CD14-positive monocyte (primary cell): Measurements from ENCODE around the gene EPSTI1. TPM values are rescaled to one million over a fixed set of nuclear protein-coding genes. Genes with fewer than 3 reads are reported as not detected.
A peak's percentile ranks its signal among the peaks of the same experiment; 100 is the strongest.

Experiments used
- DNase-seq, 3 donors: peaks; one replicate each; pipeline ENCODE4 v3.0.0-alpha.2; 2011 to 2022
- H2AFZ ChIP-seq: 2 replicates; pipeline ENCODE4 v1.6.0; 2012; ENCODE audit warnings: mild to moderate bottlenecking, low read depth, low read length, inconsistent platforms; ENCODE audit not compliant: insufficient read depth, poor library complexity, severe bottlenecking
- H3K27ac ChIP-seq, 2 donors: 1 replicate in 1 of 2; 2 replicates in 1 of 2; pipeline ENCODE4 v1.5.1; 2012 to 2013; ENCODE audit warnings: low read length in 2 of 2, control low read depth in 1 of 2, inconsistent platforms in 1 of 2, low read depth in 1 of 2, mild to moderate bottlenecking in 1 of 2
- H3K27me3 ChIP-seq, 2 donors: one replicate each; pipeline versions ENCODE4 v1.6.0 to v1.6.1; 2011 to 2013; ENCODE audit warnings: low read length in 2 of 2; ENCODE audit not compliant: control insufficient read depth in 2 of 2, insufficient read depth in 2 of 2
- H3K36me3 ChIP-seq, 2 donors: replicated peaks in 1 of 2; 1 replicate in 1 of 2; 2 replicates in 1 of 2; pipeline versions ENCODE4 v1.5.1 to v1.6.1; 2012 to 2013; ENCODE audit warnings: low read length in 2 of 2, control low read depth in 1 of 2, inconsistent platforms in 1 of 2, mild to moderate bottlenecking in 1 of 2; ENCODE audit not compliant: insufficient read depth in 2 of 2, control insufficient read depth in 1 of 2
- H3K4me1 ChIP-seq, 2 donors: 1 replicate in 1 of 2; 2 replicates in 1 of 2; pipeline versions ENCODE4 v1.5.1 to v1.6.1; 2012 to 2013; ENCODE audit warnings: low read length in 2 of 2, control low read depth in 1 of 2, inconsistent platforms in 1 of 2, mild to moderate bottlenecking in 1 of 2, moderate library complexity in 1 of 2; ENCODE audit not compliant: insufficient read depth in 2 of 2, control insufficient read depth in 1 of 2
- H3K4me2 ChIP-seq: replicated peaks from 2 replicates; pipeline ENCODE3; 2012; ENCODE audit warnings: low read length, moderate library complexity, mild to moderate bottlenecking; ENCODE audit not compliant: poor library complexity, severe bottlenecking; ENCODE audit errors: extremely low read depth
- H3K4me3 ChIP-seq, 3 experiments: fragments of 200-600 bp in 1 of 3; sonication (generic) in 1 of 3; replicated peaks in 1 of 3; 1 replicate in 2 of 3; 2 replicates in 1 of 3; pipeline ENCODE4 v1.5.1; 2011 to 2013; ENCODE audit warnings: low read length in 3 of 3, mild to moderate bottlenecking in 3 of 3, control low read depth in 2 of 3, low read depth in 2 of 3, inconsistent platforms in 1 of 3, moderate library complexity in 1 of 3
- H3K79me2 ChIP-seq: 2 replicates; pipeline ENCODE4 v1.6.0; 2012; ENCODE audit warnings: mild to moderate bottlenecking, control low read depth, inconsistent platforms, low read length, moderate library complexity; ENCODE audit not compliant: insufficient read depth
- H3K9ac ChIP-seq: 2 replicates; pipeline ENCODE4 v1.6.0; 2017; ENCODE audit warnings: low read length, mild to moderate bottlenecking; ENCODE audit not compliant: insufficient read depth, poor library complexity, severe bottlenecking
- H3K9me3 ChIP-seq, 2 donors: replicated peaks in 1 of 2; 1 replicate in 1 of 2; 2 replicates in 1 of 2; pipeline versions ENCODE4 v1.5.1 to v1.6.1; 2012 to 2013; ENCODE audit warnings: low read length in 2 of 2, control low read depth in 1 of 2; ENCODE audit not compliant: control insufficient read depth in 1 of 2, insufficient read depth in 1 of 2
- H4K20me1 ChIP-seq: 2 replicates; pipeline ENCODE4 v1.6.0; 2012; ENCODE audit warnings: mild to moderate bottlenecking, low read length, control low read depth, moderate library complexity; ENCODE audit not compliant: insufficient read depth
- H3K27ac Mint-ChIP-seq, 7 donors: one replicate each; pipeline ENCODE4 v1.8.0; 2020; ENCODE audit warnings: mild to moderate bottlenecking in 7 of 7, mixed read lengths in 7 of 7, moderate library complexity in 6 of 7, inconsistent platforms in 2 of 7
- H3K27me3 Mint-ChIP-seq, 3 donors: one replicate each; pipeline ENCODE4 v1.8.0; 2021 to 2022; ENCODE audit warnings: low read depth in 3 of 3, mild to moderate bottlenecking in 3 of 3, mixed read lengths in 3 of 3, moderate library complexity in 3 of 3, inconsistent platforms in 1 of 3
- H3K36me3 Mint-ChIP-seq, 2 donors: one replicate each; pipeline ENCODE4 v1.8.0; 2020; ENCODE audit warnings: mixed read lengths in 2 of 2, inconsistent platforms in 1 of 2, mild to moderate bottlenecking in 1 of 2
- H3K4me1 Mint-ChIP-seq: one replicate; pipeline ENCODE4 v1.8.0; 2020; ENCODE audit warnings: mild to moderate bottlenecking, mixed read lengths
- H3K4me3 Mint-ChIP-seq, 2 donors: one replicate each; pipeline ENCODE4 v1.8.0; 2020; ENCODE audit warnings: mild to moderate bottlenecking in 2 of 2, mixed read lengths in 2 of 2, moderate library complexity in 1 of 2
- H3K9me3 Mint-ChIP-seq, 7 donors: one replicate each; pipeline ENCODE4 v1.8.0; 2020 to 2022; ENCODE audit warnings: mixed read lengths in 7 of 7, mild to moderate bottlenecking in 6 of 7, moderate library complexity in 6 of 7, inconsistent platforms in 2 of 7
- CTCF ChIP-seq: fragments of 200-600 bp; IDR thresholded peaks from one replicate; pipeline ENCODE4 v1.8.0; 2022; ENCODE audit warnings: antibody characterized with exemption, mild to moderate bottlenecking
- WGBS: methylation state at CpG from one replicate; pipeline ENCODE4 v1.1.5; 2013; ENCODE audit warnings: missing lambda C conversion rate; ENCODE audit not compliant: insufficient coverage; 5-methylcytosine and 5-hydroxymethylcytosine counted together
- intact Hi-C, 2 donors: fragments of 100-400 bp; cut with micrococcal nuclease; formaldehyde crosslinking; loops; one replicate each; pipeline versions ENCODE4 v1.15.0 to v1.15.1; 2023
- polyA plus RNA-seq, 3 donors: library from polyadenylated mRNA; depleted of rRNA in 1 of 3; unstranded in 2 of 3; stranded (reverse) in 1 of 3; fragments of 300-500 nt in 2 of 3; fragments of >200 nt in 1 of 3; fragmentation: Illumina TruSeq in 2 of 3; gene quantifications; 1 replicate in 2 of 3; 2 replicates in 1 of 3; pipeline ENCODE4 v1.2.3, GENCODE V29; 2012 to 2021

Gene EPSTI1
- polyA plus RNA-seq, 3 donors = 14.6 to 19.9 (median 16.4) TPM

- Histone ChIP-seq H3K27me3 (no peaks in the 10 kb centered on the region), H3K36me3 (no peaks in the 10 kb centered on the region), H3K9me3 (no peaks in the 10 kb centered on the region), H2AFZ (no peak overlapping the region), H4K20me1 (no peaks in the 10 kb centered on the region), H3K9ac (no peak overlapping the region), H3K79me2 (peaks cover 22% of the 10 kb centered on the region), H3K27ac (no peak overlapping the region), H3K4me2 (no peak overlapping the region), H3K4me1 (peaks cover 24 to 27% of the 10 kb centered on the region in 2 donors), H3K4me3 (no peak overlapping the region)
- peaks cover 22% of the 10 kb centered on the region for H3K4me1 Mint-ChIP-seq
- WGBS = no CpG with 5 or more reads among the region's 1 CpG
- H3K4me3 Mint-ChIP-seq = no peak overlapping the region
- H3K36me3 Mint-ChIP-seq = no peaks in the 10 kb centered on the region
- no peak for DNase-seq
- no peak for TF ChIP-seq CTCF
- intact Hi-C loops = loop anchor here in 1 of 2 donors (5.0 kb wide), 1 partner anchor 48 kb away; no protein-coding TSS in a partner anchor
- no peak overlapping the region for H3K27ac Mint-ChIP-seq
- peaks cover 0 to 2% (median 0%) of the 10 kb centered on the region in 7 donors for H3K9me3 Mint-ChIP-seq
- H3K27me3 Mint-ChIP-seq = peaks cover 0 to 4% (median 1%) of the 10 kb centered on the region in 3 donors
These were observed 28.8 kb upstream of the EPSTI1 start for GRCh38 chr13:43020794-43021193.

- H3K36me3 ChIP-seq = no peaks in the 10 kb centered on the region
- peaks cover 13% of the 10 kb centered on the region for H3K79me2 ChIP-seq
- H3K4me1 ChIP-seq = peaks cover 15 to 17% of the 10 kb centered on the region in 2 donors
- peaks cover 14% of the 10 kb centered on the region for H3K4me1 Mint-ChIP-seq
- H3K4me2 ChIP-seq = no peak overlapping the region
- H3K27ac Mint-ChIP-seq = no peak overlapping the region
- no peak overlapping the region for H3K4me3 Mint-ChIP-seq
- peaks cover 0 to 3% (median 0%) of the 10 kb centered on the region in 7 donors for H3K9me3 Mint-ChIP-seq
- H4K20me1 ChIP-seq = no peaks in the 10 kb centered on the region
- 100% methylated on average over 2 of the region's 2 CpGs for WGBS
- intact Hi-C loops = loop anchor here in 1 of 2 donors (5.0 kb wide), 1 partner anchor 48 kb away; no protein-coding TSS in a partner anchor
- TF ChIP-seq CTCF = no peak
- H3K9me3 ChIP-seq = no peaks in the 10 kb centered on the region
- no peaks in the 10 kb centered on the region for H3K27me3 ChIP-seq
- H3K36me3 Mint-ChIP-seq = no peaks in the 10 kb centered on the region
- H3K27me3 Mint-ChIP-seq = peaks cover 0 to 4% (median 1%) of the 10 kb centered on the region in 3 donors
- peak overlapping the region; percentile 23 for H3K9ac ChIP-seq
- no peak for DNase-seq
- H3K27ac ChIP-seq = no peak overlapping the region
- no peak overlapping the region for H2AFZ ChIP-seq
- H3K4me3 ChIP-seq = no peak overlapping the region
These were observed 27.8 kb upstream of the EPSTI1 start for GRCh38 chr13:43019811-43020210.
